Thyroid gland (tissue), 4 donors: ENCODE data around the gene SLC22A7. TPM values are rescaled to one million over a fixed set of nuclear protein-coding genes. Genes with fewer than 3 reads are reported as not detected.

Source experiments
- DNase-seq, 2 donors: peaks; one replicate each; pipeline ENCODE4 v3.0.0-alpha.2; 2019
- H3K27ac ChIP-seq, 3 donors: fragments of 200-600 bp; sonication (generic); 1 replicate in 2 of 3; 2 replicates in 1 of 3; pipeline ENCODE4 v1.5.1; 2016 to 2019; ENCODE audit warnings: mild to moderate bottlenecking in 1 of 3, moderate library complexity in 1 of 3
- H3K27me3 ChIP-seq: fragments of 200-600 bp; sonication (generic); one replicate; pipeline ENCODE4 v1.5.1; 2019
- H3K36me3 ChIP-seq, 2 donors: fragments of 200-600 bp; sonication (generic); one replicate each; pipeline ENCODE4 v1.5.1; 2016 to 2019
- H3K4me1 ChIP-seq, 2 donors: fragments of 200-600 bp; sonication (generic); one replicate each; pipeline ENCODE4 v1.5.1; 2017 to 2019
- H3K4me3 ChIP-seq, 3 donors: fragments of 200-600 bp; sonication (generic); replicated peaks in 1 of 3; 1 replicate in 2 of 3; 2 replicates in 1 of 3; pipeline ENCODE4 v1.5.1; 2016; ENCODE audit warnings: mild to moderate bottlenecking in 1 of 3
- H3K9me3 ChIP-seq: fragments of 200-600 bp; sonication (generic); one replicate; pipeline ENCODE4 v1.5.1; 2017
- POLR2A ChIP-seq, 2 donors: fragments of 450-650 bp; IDR thresholded peaks; one replicate each; pipeline ENCODE4 v1.6.1; 2017; ENCODE audit warnings: antibody characterized with exemption in 2 of 2, mild to moderate bottlenecking in 2 of 2, moderate library complexity in 1 of 2
- WGBS, 2 donors: methylation state at CpG; one replicate each; pipeline ENCODE4 v1.1.5; 2017; 5-methylcytosine and 5-hydroxymethylcytosine counted together
- intact Hi-C: fragments of 100-400 bp; cut with DNase I; formaldehyde crosslinking; loops from one replicate; pipeline ENCODE4 v1.15.1; 2023
- total RNA-seq, 4 donors: library from RNA; depleted of rRNA; stranded (reverse); fragments of >200 nt; gene quantifications; one replicate each; pipeline ENCODE4 v1.2.3, GENCODE V29; 2016
- TF ChIP-seq, protein P1 (sequence below), 6 experiments: fragments of 200-600 bp in 3 of 6; fragments of 450-650 bp in 3 of 6; sonication (generic) in 3 of 6; IDR thresholded peaks; one replicate each; pipeline ENCODE4 v1.5.1; 2016 to 2019; ENCODE audit warnings: antibody characterized with exemption in 6 of 6, mild to moderate bottlenecking in 2 of 6, inconsistent platforms in 1 of 6, moderate library complexity in 1 of 6

The SLC22A7 gene
- total RNA-seq, 4 donors from 2014 or later, result not detected

DNA sequence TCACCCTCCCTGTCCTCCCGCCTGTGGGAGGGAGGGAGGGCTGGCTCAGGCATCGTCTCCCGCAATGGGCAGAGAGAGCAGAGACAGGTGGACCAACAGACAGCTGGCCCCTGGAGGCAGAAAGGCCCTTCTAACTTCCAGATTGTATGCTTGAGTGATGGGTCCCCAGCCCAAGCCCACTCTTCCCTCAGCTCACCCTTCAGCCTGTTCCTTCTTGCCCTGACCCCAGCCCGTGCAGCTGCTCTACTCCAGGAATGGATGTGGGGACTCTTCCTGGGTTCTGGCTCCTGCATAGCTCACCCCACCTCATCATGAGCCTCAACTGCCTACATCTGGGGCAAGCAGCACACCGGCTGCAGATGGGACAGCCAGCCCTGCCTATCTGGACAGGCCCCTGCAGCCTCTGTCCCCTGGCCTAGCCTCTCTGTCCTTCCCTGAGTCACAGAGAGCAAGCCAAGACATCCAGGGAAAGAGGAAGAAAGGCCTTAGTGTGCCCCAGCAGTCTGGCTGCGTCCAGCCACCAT is 11.5 kb upstream of the SLC22A7 start:
- no peaks in the 10 kb centered on the region for H3K36me3 ChIP-seq
- H3K27ac ChIP-seq, result no peak overlapping the region
- no peak overlapping the region for H3K4me3 ChIP-seq
- 88 to 95% methylated on average over 4 to 5 of the region's 6 CpGs for WGBS, 2 donors
- H3K9me3 ChIP-seq, result no peaks in the 10 kb centered on the region
- no peak for DNase-seq
- no peaks in the 10 kb centered on the region for H3K4me1 ChIP-seq
- intact Hi-C loops, result no loop called here
- TF ChIP-seq, protein P1, sequence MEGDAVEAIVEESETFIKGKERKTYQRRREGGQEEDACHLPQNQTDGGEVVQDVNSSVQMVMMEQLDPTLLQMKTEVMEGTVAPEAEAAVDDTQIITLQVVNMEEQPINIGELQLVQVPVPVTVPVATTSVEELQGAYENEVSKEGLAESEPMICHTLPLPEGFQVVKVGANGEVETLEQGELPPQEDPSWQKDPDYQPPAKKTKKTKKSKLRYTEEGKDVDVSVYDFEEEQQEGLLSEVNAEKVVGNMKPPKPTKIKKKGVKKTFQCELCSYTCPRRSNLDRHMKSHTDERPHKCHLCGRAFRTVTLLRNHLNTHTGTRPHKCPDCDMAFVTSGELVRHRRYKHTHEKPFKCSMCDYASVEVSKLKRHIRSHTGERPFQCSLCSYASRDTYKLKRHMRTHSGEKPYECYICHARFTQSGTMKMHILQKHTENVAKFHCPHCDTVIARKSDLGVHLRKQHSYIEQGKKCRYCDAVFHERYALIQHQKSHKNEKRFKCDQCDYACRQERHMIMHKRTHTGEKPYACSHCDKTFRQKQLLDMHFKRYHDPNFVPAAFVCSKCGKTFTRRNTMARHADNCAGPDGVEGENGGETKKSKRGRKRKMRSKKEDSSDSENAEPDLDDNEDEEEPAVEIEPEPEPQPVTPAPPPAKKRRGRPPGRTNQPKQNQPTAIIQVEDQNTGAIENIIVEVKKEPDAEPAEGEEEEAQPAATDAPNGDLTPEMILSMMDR (IDR thresholded peaks at IDR 0.05), result no peak
- TF ChIP-seq POLR2A (IDR thresholded peaks at IDR 0.05), result no peak
- H3K27me3 ChIP-seq, result no peaks in the 10 kb centered on the region

DNA sequence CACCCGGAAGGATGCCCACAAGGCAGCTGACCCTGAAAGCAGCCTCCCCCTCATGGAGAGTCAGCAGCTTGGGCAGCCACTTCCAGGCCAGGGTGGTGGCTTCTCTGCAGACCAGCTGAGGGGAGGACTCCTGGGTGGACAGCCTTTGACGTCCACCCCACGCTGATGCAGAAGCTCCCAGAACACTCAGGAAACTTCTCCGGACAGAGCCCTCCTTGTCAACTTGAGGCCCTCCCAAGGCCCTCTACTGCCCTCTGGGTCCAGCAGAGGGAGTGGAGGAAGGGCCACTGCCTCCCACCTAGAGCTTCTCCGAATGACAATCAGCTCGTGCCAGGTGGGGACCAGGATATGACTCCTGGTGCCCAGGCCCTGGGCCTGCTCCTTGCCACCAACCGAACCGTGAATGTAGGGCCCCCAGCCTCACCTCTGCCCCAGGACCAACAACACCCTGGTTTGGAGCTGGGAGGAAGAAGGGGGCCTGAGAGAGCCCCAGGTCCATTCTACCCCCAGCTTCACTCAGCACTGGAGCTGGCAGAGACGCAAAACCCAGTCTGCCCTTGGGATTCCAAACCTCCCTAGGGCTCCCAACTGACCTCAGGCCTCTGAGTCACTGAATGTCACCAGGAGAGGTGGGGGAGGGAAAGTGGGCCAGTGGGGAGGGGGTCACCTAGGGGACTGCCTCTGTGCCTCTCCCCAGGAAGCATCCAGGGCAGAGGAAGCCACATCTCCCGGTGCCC is 10.9 kb upstream of the SLC22A7 start:
- H3K4me1 ChIP-seq, result no peaks in the 10 kb centered on the region
- H3K27ac ChIP-seq, result no peak overlapping the region
- H3K36me3 ChIP-seq, result no peaks in the 10 kb centered on the region
- DNase-seq, result no peak
- no peaks in the 10 kb centered on the region for H3K27me3 ChIP-seq
- intact Hi-C loops, result no loop called here
- TF ChIP-seq POLR2A (IDR thresholded peaks at IDR 0.05), result no peak
- TF ChIP-seq, protein P1 (IDR thresholded peaks at IDR 0.05), result no peak
- WGBS, 2 donors, result 61 to 72% methylated on average over 9 of the region's 10 CpGs
- no peak overlapping the region for H3K4me3 ChIP-seq
- H3K9me3 ChIP-seq, result no peaks in the 10 kb centered on the region

DNA sequence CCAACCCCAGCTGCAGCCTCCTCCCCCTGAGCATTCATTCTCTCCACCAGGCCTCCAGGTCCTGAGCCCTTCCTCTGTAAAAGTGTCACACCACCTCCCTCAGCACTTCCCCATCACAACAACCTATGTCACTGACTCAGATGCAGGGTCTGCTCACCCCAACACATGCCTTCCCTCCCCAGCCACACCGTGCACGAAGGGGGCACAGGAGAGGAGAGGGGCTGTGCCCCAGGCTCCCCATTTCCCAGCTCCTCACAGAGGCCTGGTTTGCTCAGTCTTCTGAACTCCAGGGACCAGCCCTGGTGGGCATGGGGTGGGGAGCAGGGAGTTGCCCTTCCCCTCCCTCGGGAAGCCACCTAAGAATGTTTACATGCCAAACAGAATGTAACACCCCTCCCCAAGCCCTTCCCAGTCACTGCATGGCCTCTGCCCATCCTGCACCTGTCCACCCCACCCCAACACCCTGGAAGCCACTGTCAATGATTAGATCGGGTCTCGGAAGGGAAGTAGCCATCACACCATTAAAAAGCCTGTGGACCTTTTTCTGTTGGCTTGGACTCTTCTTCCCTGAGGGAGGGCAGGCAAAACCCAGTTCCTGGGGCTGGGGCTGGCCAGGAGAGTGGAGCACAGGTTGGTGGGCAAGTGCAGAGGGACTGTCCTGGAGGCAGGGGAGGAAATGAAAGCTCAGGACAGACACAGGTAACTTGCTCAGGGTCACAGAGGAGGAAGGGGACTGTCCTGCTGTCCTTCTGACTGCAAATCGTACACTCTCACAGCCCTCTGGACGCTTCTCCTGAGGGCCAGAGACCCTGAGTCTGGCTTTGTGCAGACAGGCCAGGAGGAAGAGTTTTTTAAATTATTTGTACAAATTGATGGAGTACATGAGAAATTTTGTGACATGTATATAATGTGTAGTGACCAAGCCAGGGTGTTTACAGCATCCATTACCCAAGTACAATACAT is 10.1 kb upstream of the SLC22A7 start:
- no peaks in the 10 kb centered on the region for H3K27me3 ChIP-seq
- no peak for DNase-seq

DNA sequence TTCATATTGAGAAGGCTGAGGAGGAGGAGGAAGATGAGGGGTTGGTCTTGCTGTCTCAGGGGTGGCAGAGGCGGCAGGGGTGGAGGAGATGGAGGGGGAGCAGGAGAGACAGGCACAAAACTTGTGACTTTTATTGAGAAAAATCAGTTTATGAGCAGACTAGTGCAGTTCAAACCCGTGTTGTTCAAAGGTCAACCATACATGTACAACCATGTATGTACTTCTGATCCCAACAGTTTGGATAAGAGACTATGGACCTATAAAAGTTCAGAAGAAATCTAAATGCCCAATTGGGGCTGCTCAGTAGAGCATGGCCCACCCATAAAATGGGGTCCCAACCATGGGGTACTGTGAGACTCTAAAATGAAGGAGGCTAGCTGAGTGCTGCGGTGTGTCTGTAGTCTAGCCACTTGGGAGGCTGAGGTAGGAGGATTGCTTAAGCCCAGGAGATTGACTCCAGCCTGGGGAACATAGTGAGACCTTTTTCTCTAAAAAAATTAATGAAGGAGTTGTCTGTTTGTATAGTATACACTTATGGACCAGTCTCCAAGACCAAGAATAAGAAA is 7.6 kb upstream of the SLC22A7 start:
- TF ChIP-seq, protein P1 (IDR thresholded peaks at IDR 0.05), result no peak
- no peak for TF ChIP-seq POLR2A (IDR thresholded peaks at IDR 0.05)
- Histone ChIP-seq H3K9me3 (no peaks in the 10 kb centered on the region), H3K27ac (no peak overlapping the region), H3K4me3 (no peak overlapping the region), H3K4me1 (no peaks in the 10 kb centered on the region), H3K27me3 (no peaks in the 10 kb centered on the region), H3K36me3 (no peaks in the 10 kb centered on the region)
- no peak for DNase-seq
- WGBS, 2 donors, result 67 to 91% methylated on average over 3 of the region's 3 CpGs
- intact Hi-C loops, result no loop called here

More for the DNA sequence above, 10.1 kb upstream of the SLC22A7 start:
- no peak overlapping the region for H3K27ac ChIP-seq
- H3K4me3 ChIP-seq, result no peak overlapping the region
- TF ChIP-seq, protein P1 (IDR thresholded peaks at IDR 0.05), result no peak
- no peak for TF ChIP-seq POLR2A (IDR thresholded peaks at IDR 0.05)
- H3K4me1 ChIP-seq, result no peaks in the 10 kb centered on the region
- intact Hi-C loops, result no loop called here
- no peaks in the 10 kb centered on the region for H3K36me3 ChIP-seq
- no peaks in the 10 kb centered on the region for H3K9me3 ChIP-seq
- 74 to 95% methylated on average over 5 to 7 of the region's 7 CpGs for WGBS, 2 donors
